Measurements from ENCODE around the gene DYRK4. TPM values are rescaled to one million over a fixed set of nuclear protein-coding genes. Genes with fewer than 3 reads are reported as not detected.

DYRK4 gene
- total RNA-seq, 4 donors from 2014 or later, result 20.1 to 28.9 (median 21.1) TPM

- Histone ChIP-seq H3K4me1 (no peaks in the 10 kb centered on the region), H3K9me3 (no peaks in the 10 kb centered on the region), H3K27me3 (peaks cover 0 to under 1% (median 0%) of the 10 kb centered on the region in 3 donors), H3K4me3 (no peak overlapping the region), H3K27ac (no peak overlapping the region), H3K36me3 (no peaks in the 10 kb centered on the region)
- DNase-seq (no peak), ATAC-seq (no peak)
- intact Hi-C loops (cut with DNase I; ENCODE audit: low total_unique reads) (no loop called here), in situ Hi-C loops (cut with MboI; ENCODE audit: low sequenced_read_pairs in 4 of 4) (no loop called here)
- TF ChIP-seq POLR2A (IDR thresholded peaks at IDR 0.05), result no peak
- TF ChIP-seq, protein P1, sequence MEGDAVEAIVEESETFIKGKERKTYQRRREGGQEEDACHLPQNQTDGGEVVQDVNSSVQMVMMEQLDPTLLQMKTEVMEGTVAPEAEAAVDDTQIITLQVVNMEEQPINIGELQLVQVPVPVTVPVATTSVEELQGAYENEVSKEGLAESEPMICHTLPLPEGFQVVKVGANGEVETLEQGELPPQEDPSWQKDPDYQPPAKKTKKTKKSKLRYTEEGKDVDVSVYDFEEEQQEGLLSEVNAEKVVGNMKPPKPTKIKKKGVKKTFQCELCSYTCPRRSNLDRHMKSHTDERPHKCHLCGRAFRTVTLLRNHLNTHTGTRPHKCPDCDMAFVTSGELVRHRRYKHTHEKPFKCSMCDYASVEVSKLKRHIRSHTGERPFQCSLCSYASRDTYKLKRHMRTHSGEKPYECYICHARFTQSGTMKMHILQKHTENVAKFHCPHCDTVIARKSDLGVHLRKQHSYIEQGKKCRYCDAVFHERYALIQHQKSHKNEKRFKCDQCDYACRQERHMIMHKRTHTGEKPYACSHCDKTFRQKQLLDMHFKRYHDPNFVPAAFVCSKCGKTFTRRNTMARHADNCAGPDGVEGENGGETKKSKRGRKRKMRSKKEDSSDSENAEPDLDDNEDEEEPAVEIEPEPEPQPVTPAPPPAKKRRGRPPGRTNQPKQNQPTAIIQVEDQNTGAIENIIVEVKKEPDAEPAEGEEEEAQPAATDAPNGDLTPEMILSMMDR (IDR thresholded peaks at IDR 0.05 in 4 of 5, conservative IDR thresholded peaks at IDR 0.05 in 1 of 5), result no peak
Observed at GRCh38 chr12:4556735-4557530, 5.1 kb upstream of the DYRK4 start.

DNA sequence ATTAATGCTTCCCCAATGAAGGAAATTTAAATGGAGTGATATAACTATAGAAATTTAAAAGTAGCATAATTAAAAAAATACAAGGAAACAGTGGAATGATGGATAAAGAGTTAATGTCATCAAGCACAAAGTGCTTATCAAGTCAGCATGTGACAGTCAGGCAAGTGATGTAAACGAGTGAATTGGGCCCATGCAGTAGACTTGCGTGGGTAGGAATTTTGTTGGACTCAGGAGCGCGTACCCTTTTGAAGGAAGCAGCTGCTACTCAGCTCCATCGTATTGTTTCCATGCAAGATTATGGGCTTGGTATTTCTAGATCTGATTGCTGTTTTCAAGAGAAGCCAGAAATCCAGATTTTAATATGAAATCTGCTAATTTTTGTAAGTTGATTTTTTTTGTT, 4.4 kb upstream of the DYRK4 start:
- Histone ChIP-seq H3K27ac (no peak overlapping the region), H3K9me3 (no peaks in the 10 kb centered on the region), H3K4me3 (no peak overlapping the region), H3K36me3 (no peaks in the 10 kb centered on the region), H3K4me1 (no peaks in the 10 kb centered on the region), H3K27me3 (peaks cover 0 to 7% (median under 1%) of the 10 kb centered on the region in 3 donors)
- DNase-seq (no peak), ATAC-seq (no peak)
- intact Hi-C loops (cut with DNase I; ENCODE audit: low total_unique reads), result no loop called here
- in situ Hi-C loops (cut with MboI; ENCODE audit: low sequenced_read_pairs in 4 of 4), result no loop called here
- TF ChIP-seq, protein P1 (IDR thresholded peaks at IDR 0.05 in 4 of 5, conservative IDR thresholded peaks at IDR 0.05 in 1 of 5), result no peak
- TF ChIP-seq POLR2A (IDR thresholded peaks at IDR 0.05), result no peak

DNA sequence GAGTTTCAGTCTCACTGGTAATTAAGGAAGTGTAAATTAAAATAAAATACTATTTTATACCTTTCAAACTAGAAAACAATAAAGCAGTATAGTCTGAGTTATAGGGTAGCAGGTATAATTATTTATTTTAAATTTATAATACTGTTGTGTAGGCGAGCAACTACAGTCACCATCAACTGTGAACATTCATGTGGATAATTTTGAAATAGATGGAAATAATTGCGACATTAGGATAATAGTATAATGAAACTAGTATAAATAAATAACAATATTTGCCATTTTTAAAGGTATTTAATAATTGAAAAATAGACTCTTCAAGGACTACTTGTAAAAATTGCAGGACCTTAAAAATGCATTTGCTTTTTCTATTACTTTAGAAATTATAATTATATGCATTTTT, 3.8 kb upstream of the DYRK4 start:
- no peaks in the 10 kb centered on the region for H3K4me1 ChIP-seq
- no peaks in the 10 kb centered on the region for H3K36me3 ChIP-seq
- in situ Hi-C loops (cut with MboI; ENCODE audit: low sequenced_read_pairs in 4 of 4) (no loop called here), intact Hi-C loops (cut with DNase I; ENCODE audit: low total_unique reads) (no loop called here)
- H3K27ac ChIP-seq, result no peak overlapping the region
- H3K27me3 ChIP-seq, result peaks cover 3 to 12% (median 6%) of the 10 kb centered on the region in 3 donors
- no peaks in the 10 kb centered on the region for H3K9me3 ChIP-seq
- H3K4me3 ChIP-seq, result no peak overlapping the region
- DNase-seq (no peak), ATAC-seq (no peak)
- TF ChIP-seq, protein P1 (IDR thresholded peaks at IDR 0.05 in 4 of 5, conservative IDR thresholded peaks at IDR 0.05 in 1 of 5), result no peak
- TF ChIP-seq POLR2A (IDR thresholded peaks at IDR 0.05), result no peak

GRCh38 chr12:4563336-4563735, 1.3 kb downstream of the DYRK4 start:
- ATAC-seq (no peak), DNase-seq (no peak)
- peaks cover 10 to 17% (median 16%) of the 10 kb centered on the region in 3 donors for H3K27me3 ChIP-seq
- in situ Hi-C loops (cut with MboI; ENCODE audit: low sequenced_read_pairs in 4 of 4) (no loop called here), intact Hi-C loops (cut with DNase I; ENCODE audit: low total_unique reads) (no loop called here)
- H3K27ac ChIP-seq, result no peak overlapping the region
- H3K36me3 ChIP-seq, result no peaks in the 10 kb centered on the region
- no peak overlapping the region for H3K4me3 ChIP-seq
- no peaks in the 10 kb centered on the region for H3K9me3 ChIP-seq
- no peaks in the 10 kb centered on the region for H3K4me1 ChIP-seq
- TF ChIP-seq, protein P1 (IDR thresholded peaks at IDR 0.05 in 4 of 5, conservative IDR thresholded peaks at IDR 0.05 in 1 of 5), result no peak
- no peak for TF ChIP-seq POLR2A (IDR thresholded peaks at IDR 0.05)

All from gastrocnemius medialis (tissue), 4 donors.